MM.1S (cell line): ENCODE data around the gene HINT3.

Experiments
- EZH2phosphoT487 ChIP-seq: fragments of 300-600 bp; sonication (generic); IDR thresholded peaks from 2 replicates; pipeline ENCODE4 v1.6.1; 2018; ENCODE audit warnings: antibody characterized with exemption, low read length
- TF ChIP-seq, protein P1 (sequence below): fragments of 300-600 bp; sonication (generic); IDR thresholded peaks from 2 replicates; pipeline ENCODE4 v1.5.1; 2016; ENCODE audit warnings: antibody characterized with exemption, low read length, mixed read lengths

GRCh38 chr6:125984311-125984710, 27.7 kb downstream of the HINT3 start:
- TF ChIP-seq, protein P1, sequence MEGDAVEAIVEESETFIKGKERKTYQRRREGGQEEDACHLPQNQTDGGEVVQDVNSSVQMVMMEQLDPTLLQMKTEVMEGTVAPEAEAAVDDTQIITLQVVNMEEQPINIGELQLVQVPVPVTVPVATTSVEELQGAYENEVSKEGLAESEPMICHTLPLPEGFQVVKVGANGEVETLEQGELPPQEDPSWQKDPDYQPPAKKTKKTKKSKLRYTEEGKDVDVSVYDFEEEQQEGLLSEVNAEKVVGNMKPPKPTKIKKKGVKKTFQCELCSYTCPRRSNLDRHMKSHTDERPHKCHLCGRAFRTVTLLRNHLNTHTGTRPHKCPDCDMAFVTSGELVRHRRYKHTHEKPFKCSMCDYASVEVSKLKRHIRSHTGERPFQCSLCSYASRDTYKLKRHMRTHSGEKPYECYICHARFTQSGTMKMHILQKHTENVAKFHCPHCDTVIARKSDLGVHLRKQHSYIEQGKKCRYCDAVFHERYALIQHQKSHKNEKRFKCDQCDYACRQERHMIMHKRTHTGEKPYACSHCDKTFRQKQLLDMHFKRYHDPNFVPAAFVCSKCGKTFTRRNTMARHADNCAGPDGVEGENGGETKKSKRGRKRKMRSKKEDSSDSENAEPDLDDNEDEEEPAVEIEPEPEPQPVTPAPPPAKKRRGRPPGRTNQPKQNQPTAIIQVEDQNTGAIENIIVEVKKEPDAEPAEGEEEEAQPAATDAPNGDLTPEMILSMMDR, result no peak
- TF ChIP-seq EZH2phosphoT487, result no peak
